Smooth muscle cell of bladder (primary cell): Measurements from ENCODE around the gene ENSA. TPM values are rescaled to one million over a fixed set of nuclear protein-coding genes. Genes with fewer than 3 reads are reported as not detected.

Experiments used
- total RNA-seq: library from RNA; depleted of rRNA; stranded (reverse); fragments of >200 nt; gene quantifications from 2 replicates; pipeline ENCODE4 v1.2.3, GENCODE V29; 2014

Gene ENSA
- total RNA-seq: 55.3 and 64.6 TPM in 2 replicates

GRCh38 chr1:150629115-150629928 lies at the start of gene ENSA:
Gene ENSA, minus strand, starts transcription at chr1:150629612. Its CDS starts 142 bp downstream, at chr1:150629470.

GRCh38 chr1:150579110-150579944 lies 50.1 kb downstream of the ENSA start, which contains the start of gene MCL1:
Gene MCL1, minus strand, starts transcription at chr1:150579610. Its CDS starts 80 bp downstream, at chr1:150579530.

Other genes starting within 250 kb of the ENSA start
- gene TARS2, start 142.2 kb downstream of the ENSA start, total RNA-seq: 10.8 and 13.5 TPM in 2 replicates
- gene ECM1, start 121.5 kb downstream of the ENSA start, total RNA-seq: 6.3 and 7.8 TPM in 2 replicates
- 0.18 and 0.57 TPM in 2 replicates for gene FALEC, start 113.9 kb downstream of the ENSA start, total RNA-seq
- gene ADAMTSL4, start 80.2 kb downstream of the ENSA start, total RNA-seq: 3.6 and 4.8 TPM in 2 replicates
- 127 and 177 TPM in 2 replicates for gene MCL1, start 50.0 kb downstream of the ENSA start, total RNA-seq
- gene GOLPH3L, start 67.5 kb upstream of the ENSA start, total RNA-seq: 7.7 and 7.8 TPM in 2 replicates
- gene HORMAD1, start 91.3 kb upstream of the ENSA start, total RNA-seq: not detected in 2 replicates
- gene CTSS, start 136.2 kb upstream of the ENSA start, total RNA-seq: 3.2 and 7.0 TPM in 2 replicates
- 89.3 and 116 TPM in 2 replicates for gene CTSK, start 178.6 kb upstream of the ENSA start, total RNA-seq
- gene ARNT, start 247.0 kb upstream of the ENSA start, total RNA-seq: 30.6 and 39.8 TPM in 2 replicates